Astrocyte (in vitro differentiated cells and primary cell): ENCODE measurements around the gene PIK3C3. TPM values are rescaled to one million over a fixed set of nuclear protein-coding genes. Genes with fewer than 3 reads are reported as not detected.
A peak's percentile ranks its signal among the peaks of the same experiment; 100 is the strongest.

Experiments used
- DNase-seq: peaks from one replicate; pipeline ENCODE4 v3.0.0-alpha.2; 2010; ENCODE audit warnings: low read depth
- FAIRE-seq: peaks from 2 replicates; lab custom pipeline; 2011; peaks lifted over from hg19 to GRCh38; lab: Jason Lieb, UNC
- H2AFZ ChIP-seq: 2 replicates; pipeline ENCODE4 v1.6.0; 2012; ENCODE audit warnings: low read depth, low read length, inconsistent platforms
- H3K27ac ChIP-seq: 2 replicates; pipeline ENCODE4 v1.5.1; 2011; ENCODE audit warnings: low read depth, low read length, inconsistent platforms
- H3K27me3 ChIP-seq: 2 replicates; pipeline ENCODE4 v1.6.0; 2011; ENCODE audit warnings: low read length, inconsistent platforms; ENCODE audit not compliant: insufficient read depth
- H3K36me3 ChIP-seq: 2 replicates; pipeline ENCODE4 v1.5.1; 2011; ENCODE audit warnings: low read length, inconsistent platforms; ENCODE audit not compliant: insufficient read depth
- H3K4me1 ChIP-seq: 2 replicates; pipeline ENCODE4 v1.5.1; 2011; ENCODE audit warnings: low read length, inconsistent platforms; ENCODE audit not compliant: insufficient read depth
- H3K4me2 ChIP-seq: 2 replicates; pipeline ENCODE4 v1.6.0; 2012; ENCODE audit warnings: low read length, inconsistent platforms
- H3K4me3 ChIP-seq: 2 replicates; pipeline ENCODE4 v1.5.1; 2011; ENCODE audit warnings: low read depth, mild to moderate bottlenecking, low read length, inconsistent platforms; ENCODE audit not compliant: insufficient read depth
- H3K79me2 ChIP-seq: 2 replicates; pipeline ENCODE4 v1.6.0; 2012; ENCODE audit warnings: mild to moderate bottlenecking, low read length, inconsistent platforms; ENCODE audit not compliant: insufficient read depth
- H3K9ac ChIP-seq: 2 replicates; pipeline ENCODE4 v1.6.0; 2012; ENCODE audit warnings: mild to moderate bottlenecking, low read length, inconsistent platforms
- H3K9me3 ChIP-seq: 2 replicates; pipeline ENCODE4 v1.5.1; 2012; ENCODE audit warnings: low read depth, mild to moderate bottlenecking, low read length, inconsistent platforms; ENCODE audit not compliant: insufficient read depth
- H4K20me1 ChIP-seq: 2 replicates; pipeline ENCODE4 v1.6.0; 2012; ENCODE audit warnings: low read length, inconsistent platforms; ENCODE audit not compliant: insufficient read depth
- H3K27ac Mint-ChIP-seq: one replicate; pipeline ENCODE4 v1.8.0; 2021; ENCODE audit warnings: mild to moderate bottlenecking, mixed read lengths; ENCODE audit not compliant: unreplicated experiment
- H3K27me3 Mint-ChIP-seq: one replicate; pipeline ENCODE4 v1.8.0; 2021; ENCODE audit warnings: low read depth, mixed read lengths; ENCODE audit not compliant: unreplicated experiment
- H3K36me3 Mint-ChIP-seq: one replicate; pipeline ENCODE4 v1.8.0; 2021; ENCODE audit warnings: low read depth, mixed read lengths; ENCODE audit not compliant: unreplicated experiment
- H3K4me1 Mint-ChIP-seq: one replicate; pipeline ENCODE4 v1.8.0; 2021; ENCODE audit warnings: low read depth, mixed read lengths; ENCODE audit not compliant: unreplicated experiment
- H3K4me3 Mint-ChIP-seq: one replicate; pipeline ENCODE4 v1.8.0; 2021; ENCODE audit warnings: mild to moderate bottlenecking, moderate library complexity, mixed read lengths; ENCODE audit not compliant: unreplicated experiment
- H3K9me3 Mint-ChIP-seq: one replicate; pipeline ENCODE4 v1.8.0; 2021; ENCODE audit warnings: mild to moderate bottlenecking, mixed read lengths; ENCODE audit not compliant: unreplicated experiment
- EZH2 ChIP-seq: IDR thresholded peaks from 2 replicates; pipeline ENCODE4 v1.6.1; 2012; ENCODE audit warnings: mild to moderate bottlenecking, low read length, inconsistent platforms; ENCODE audit not compliant: insufficient read depth
- total RNA-seq: library from RNA; stranded (reverse); gene quantifications from 2 replicates; pipeline ENCODE4 v1.2.1, GENCODE V29; 2021
- TF ChIP-seq, protein P1 (sequence below): IDR thresholded peaks from 2 replicates; pipeline ENCODE4 v1.5.1; 2011; ENCODE audit warnings: low read depth, mild to moderate bottlenecking, inconsistent platforms, low read length, moderate library complexity; ENCODE audit not compliant: insufficient read depth

PIK3C3 gene
- total RNA-seq, 1 donor from 2014 or later = 106 TPM

- H4K20me1 ChIP-seq = no peaks in the 10 kb centered on the region
- Mint-ChIP-seq H3K9me3 (no peaks in the 10 kb centered on the region), H3K27me3 (no peaks in the 10 kb centered on the region), H3K4me1 (peaks cover 48% of the 10 kb centered on the region), H3K27ac (peak overlapping the region; percentile 99), H3K36me3 (no peaks in the 10 kb centered on the region), H3K4me3 (peak overlapping the region; percentile 17)
- H3K79me2 ChIP-seq = no peaks in the 10 kb centered on the region
- H3K4me2 ChIP-seq = peak overlapping the region; percentile 43
- no peaks in the 10 kb centered on the region for H3K9me3 ChIP-seq
- H3K9ac ChIP-seq = peak overlapping the region; percentile 48
- no peaks in the 10 kb centered on the region for H3K27me3 ChIP-seq
- peaks cover 35% of the 10 kb centered on the region for H3K4me1 ChIP-seq
- no peaks in the 10 kb centered on the region for H3K36me3 ChIP-seq
- H2AFZ ChIP-seq = no peak overlapping the region
- DNase-seq = peak; percentile 56
- TF ChIP-seq EZH2 = no peak
- TF ChIP-seq, protein P1, sequence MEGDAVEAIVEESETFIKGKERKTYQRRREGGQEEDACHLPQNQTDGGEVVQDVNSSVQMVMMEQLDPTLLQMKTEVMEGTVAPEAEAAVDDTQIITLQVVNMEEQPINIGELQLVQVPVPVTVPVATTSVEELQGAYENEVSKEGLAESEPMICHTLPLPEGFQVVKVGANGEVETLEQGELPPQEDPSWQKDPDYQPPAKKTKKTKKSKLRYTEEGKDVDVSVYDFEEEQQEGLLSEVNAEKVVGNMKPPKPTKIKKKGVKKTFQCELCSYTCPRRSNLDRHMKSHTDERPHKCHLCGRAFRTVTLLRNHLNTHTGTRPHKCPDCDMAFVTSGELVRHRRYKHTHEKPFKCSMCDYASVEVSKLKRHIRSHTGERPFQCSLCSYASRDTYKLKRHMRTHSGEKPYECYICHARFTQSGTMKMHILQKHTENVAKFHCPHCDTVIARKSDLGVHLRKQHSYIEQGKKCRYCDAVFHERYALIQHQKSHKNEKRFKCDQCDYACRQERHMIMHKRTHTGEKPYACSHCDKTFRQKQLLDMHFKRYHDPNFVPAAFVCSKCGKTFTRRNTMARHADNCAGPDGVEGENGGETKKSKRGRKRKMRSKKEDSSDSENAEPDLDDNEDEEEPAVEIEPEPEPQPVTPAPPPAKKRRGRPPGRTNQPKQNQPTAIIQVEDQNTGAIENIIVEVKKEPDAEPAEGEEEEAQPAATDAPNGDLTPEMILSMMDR = no peak
- FAIRE-seq = peak; percentile 77
- H3K4me3 ChIP-seq = no peak overlapping the region
- H3K27ac ChIP-seq = peak overlapping the region; percentile 84
Observed at GRCh38 chr18:41939326-41939725, 15.7 kb upstream of the PIK3C3 start.

DNA sequence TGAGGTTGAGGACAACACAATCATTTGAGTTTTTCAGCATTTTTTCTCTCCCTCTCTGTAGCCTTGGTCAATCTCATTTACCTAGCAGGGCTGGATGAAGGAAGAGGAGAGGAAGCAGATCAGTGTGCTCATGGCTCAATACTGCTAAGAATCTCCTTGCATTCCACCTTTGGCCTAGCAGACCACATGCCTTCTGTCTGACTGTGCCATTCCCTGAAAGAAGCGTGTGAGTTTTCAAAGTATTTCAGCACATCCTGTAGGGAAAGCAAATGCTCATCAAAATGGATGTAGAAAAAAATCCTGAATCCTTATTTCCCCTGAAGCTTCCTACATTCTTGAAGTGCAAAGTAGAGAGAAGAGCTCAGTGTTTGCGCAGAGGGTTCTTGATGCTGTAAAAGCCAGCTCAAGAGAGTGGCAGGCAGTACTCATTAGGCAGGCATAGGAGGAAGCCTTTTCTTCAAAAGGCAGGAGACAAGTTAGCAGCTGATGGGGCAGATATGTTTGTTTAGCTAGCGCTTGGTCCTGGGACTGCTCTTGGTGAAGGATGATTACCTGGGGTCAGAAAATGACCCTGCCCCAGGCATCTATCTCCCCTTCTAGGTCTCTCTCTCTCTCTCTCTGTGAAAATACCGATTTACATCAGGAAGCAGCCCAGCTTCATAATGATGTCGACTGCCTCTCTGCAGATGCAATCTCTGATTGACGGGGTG is 14.4 kb upstream of the PIK3C3 start:
- no peaks in the 10 kb centered on the region for H3K36me3 ChIP-seq
- peak overlapping the region; percentile 84 for H3K27ac ChIP-seq
- H3K9ac ChIP-seq = peak overlapping the region; percentile 60
- H3K4me1 ChIP-seq = peaks cover 35% of the 10 kb centered on the region
- no peaks in the 10 kb centered on the region for H3K79me2 ChIP-seq
- no peaks in the 10 kb centered on the region for H3K9me3 ChIP-seq
- H3K4me2 ChIP-seq = peak overlapping the region; percentile 71
- no peak for TF ChIP-seq EZH2
- TF ChIP-seq, protein P1 = no peak
- no peaks in the 10 kb centered on the region for H3K27me3 ChIP-seq
- FAIRE-seq = peak; percentile 99
- no peaks in the 10 kb centered on the region for H4K20me1 ChIP-seq
- H2AFZ ChIP-seq = peak overlapping the region; percentile 42
- peaks cover 52% of the 10 kb centered on the region for H3K4me1 Mint-ChIP-seq
- H3K27ac Mint-ChIP-seq = peak overlapping the region; percentile 99
- peak overlapping the region; percentile 1 for H3K4me3 ChIP-seq
- no peaks in the 10 kb centered on the region for H3K9me3 Mint-ChIP-seq
- H3K4me3 Mint-ChIP-seq = no peak overlapping the region
- no peaks in the 10 kb centered on the region for H3K36me3 Mint-ChIP-seq
- DNase-seq = peak; percentile 97
- no peaks in the 10 kb centered on the region for H3K27me3 Mint-ChIP-seq

DNA sequence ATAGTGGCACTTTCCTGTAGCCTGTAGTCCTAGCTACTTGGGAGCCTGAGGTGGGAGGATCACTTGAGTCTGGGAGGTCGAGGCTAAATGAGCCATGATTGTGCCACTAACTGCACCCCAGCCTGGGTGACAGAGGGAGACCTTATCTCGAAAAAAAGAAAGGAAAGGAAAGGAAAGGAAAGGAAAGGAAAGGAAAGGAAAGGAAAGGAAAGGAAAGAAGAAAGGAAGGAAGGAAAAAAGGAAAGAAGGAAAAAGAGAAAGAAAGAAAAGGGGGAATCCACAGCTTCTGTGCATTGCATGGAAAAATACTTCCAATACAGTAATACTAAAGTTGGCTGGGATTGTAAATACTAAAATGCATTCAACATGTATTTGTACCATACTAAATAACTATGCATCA is 12.8 kb upstream of the PIK3C3 start:
- Mint-ChIP-seq H3K9me3 (no peaks in the 10 kb centered on the region), H3K36me3 (no peaks in the 10 kb centered on the region), H3K4me1 (peaks cover 50% of the 10 kb centered on the region), H3K4me3 (no peak overlapping the region), H3K27me3 (no peaks in the 10 kb centered on the region), H3K27ac (peak overlapping the region; percentile 70)
- H3K4me2 ChIP-seq = no peak overlapping the region
- no peak for DNase-seq
- peaks cover 35% of the 10 kb centered on the region for H3K4me1 ChIP-seq
- H2AFZ ChIP-seq = no peak overlapping the region
- no peaks in the 10 kb centered on the region for H3K9me3 ChIP-seq
- H3K9ac ChIP-seq = no peak overlapping the region
- H3K27me3 ChIP-seq = no peaks in the 10 kb centered on the region
- TF ChIP-seq, protein P1 = no peak
- no peak for TF ChIP-seq EZH2
- H3K4me3 ChIP-seq = no peak overlapping the region
- no peaks in the 10 kb centered on the region for H3K36me3 ChIP-seq
- H3K27ac ChIP-seq = no peak overlapping the region
- no peak for FAIRE-seq
- no peaks in the 10 kb centered on the region for H3K79me2 ChIP-seq
- H4K20me1 ChIP-seq = no peaks in the 10 kb centered on the region
